Fibroblast of lung (primary cell): ENCODE measurements around the gene SH3D19. TPM values are rescaled to one million over a fixed set of nuclear protein-coding genes. Genes with fewer than 3 reads are reported as not detected.
A peak's percentile ranks its signal among the peaks of the same experiment; 100 is the strongest.
"Not testable (repeated sequence)": the region's sequence is repeated elsewhere in the genome, so short reads cannot be mapped to it uniquely, and the experiment has no call there.

Experiments
- DNase-seq, 2 donors: peaks; one replicate each; pipeline versions ENCODE4 v3.0.0 to v3.0.0-alpha.2; 2010; ENCODE audit warnings: low read depth in 2 of 2
- H2AFZ ChIP-seq: 2 replicates; pipeline ENCODE4 v1.5.1; 2012; ENCODE audit warnings: low read length, control low read depth, inconsistent platforms
- H3K27ac ChIP-seq: 2 replicates; pipeline ENCODE4 v1.5.1; 2011; ENCODE audit warnings: low read length, control low read depth; ENCODE audit not compliant: insufficient read depth
- H3K27me3 ChIP-seq: 2 replicates; pipeline ENCODE4 v1.5.1; 2011; ENCODE audit warnings: mild to moderate bottlenecking, low read length; ENCODE audit not compliant: control insufficient read depth, insufficient read depth
- H3K36me3 ChIP-seq: 2 replicates; pipeline ENCODE4 v1.5.1; 2011; ENCODE audit warnings: low read length; ENCODE audit not compliant: control insufficient read depth, insufficient read depth
- H3K4me1 ChIP-seq: 2 replicates; pipeline ENCODE4 v1.5.1; 2011; ENCODE audit warnings: low read length; ENCODE audit not compliant: control insufficient read depth, insufficient read depth; ENCODE audit errors: extremely low read depth
- H3K4me2 ChIP-seq: 2 replicates; pipeline ENCODE4 v1.5.1; 2011; ENCODE audit warnings: low read length, control low read depth; ENCODE audit not compliant: insufficient read depth; ENCODE audit errors: extremely low read depth
- H3K4me3 ChIP-seq, 4 experiments: fragments of 200-600 bp in 1 of 4; sonication (generic) in 1 of 4; replicated peaks in 1 of 4; 2 replicates each; pipeline ENCODE4 v1.5.1; 2011 to 2016; ENCODE audit warnings: low read length in 4 of 4, low read depth in 3 of 4, mild to moderate bottlenecking in 3 of 4, control low read depth in 2 of 4, inconsistent platforms in 1 of 4, mixed read lengths in 1 of 4; ENCODE audit not compliant: insufficient read depth in 1 of 4; ENCODE audit errors: control extremely low read depth in 1 of 4
- H3K79me2 ChIP-seq: 2 replicates; pipeline ENCODE4 v1.5.1; 2012; ENCODE audit warnings: mild to moderate bottlenecking, low read length, inconsistent platforms; ENCODE audit not compliant: control insufficient read depth, insufficient read depth
- H3K9ac ChIP-seq: 2 replicates; pipeline ENCODE4 v1.5.1; 2011; ENCODE audit warnings: mild to moderate bottlenecking, low read length, control low read depth; ENCODE audit not compliant: insufficient read depth
- H3K9me3 ChIP-seq: 2 replicates; pipeline ENCODE4 v1.5.1; 2012; ENCODE audit warnings: low read depth, low read length; ENCODE audit not compliant: control insufficient read depth, insufficient read depth
- H4K20me1 ChIP-seq: 2 replicates; pipeline ENCODE4 v1.5.1; 2011; ENCODE audit warnings: low read length; ENCODE audit not compliant: control insufficient read depth, insufficient read depth; ENCODE audit errors: extremely low read depth
- CTCF ChIP-seq, 2 donors: IDR thresholded peaks in 1 of 2; conservative IDR thresholded peaks in 1 of 2; 1 replicate in 1 of 2; 2 replicates in 1 of 2; pipeline ENCODE4 v1.5.1; 2011 to 2012; ENCODE audit warnings: low read length in 2 of 2, control low read depth in 1 of 2, inconsistent platforms in 1 of 2, low read depth in 1 of 2, mild to moderate bottlenecking in 1 of 2
- EZH2 ChIP-seq: IDR thresholded peaks from 2 replicates; pipeline ENCODE4 v1.5.1; 2012; ENCODE audit warnings: low read length, control low read depth, mild to moderate bottlenecking; ENCODE audit errors: missing control alignments
- polyA plus RNA-seq, 2 donors: library from polyadenylated mRNA; depleted of rRNA in 1 of 2; stranded (reverse) in 1 of 2; unstranded in 1 of 2; fragments of >200 nt; gene quantifications; 2 replicates each; pipeline ENCODE4 v1.2.1, GENCODE V29; 2011 to 2012; ENCODE audit warnings: missing spikeins in 1 of 2
- total RNA-seq: library from RNA; depleted of rRNA; stranded (reverse); fragments of >200 nt; gene quantifications from 2 replicates; pipeline ENCODE4 v1.2.1, GENCODE V29; 2014

Gene SH3D19
- total and polyA plus RNA-seq, 2 donors (not counting 1 experiment from before 2014, with no cell fraction given), result 31.4 to 41.3 TPM

DNA sequence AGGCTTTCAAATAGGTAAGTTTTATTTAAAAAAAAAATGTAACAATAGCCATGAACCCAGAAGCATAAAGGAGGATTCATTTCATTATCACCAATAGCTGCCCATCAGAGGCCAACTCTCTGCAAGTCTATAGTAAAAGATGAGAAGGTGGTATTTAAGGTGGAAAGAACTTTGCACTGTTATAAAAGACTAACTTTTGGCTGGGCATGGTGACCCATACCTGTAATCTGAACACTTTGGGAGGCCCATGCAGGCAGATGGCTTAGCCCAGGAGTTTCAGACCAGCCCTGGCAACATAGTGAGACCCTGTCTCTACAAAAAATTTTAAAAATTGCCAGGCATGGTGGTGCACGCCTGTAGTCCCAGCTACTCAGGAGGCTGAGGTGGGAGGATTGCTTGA is 182.6 kb downstream of the SH3D19 start:
- Histone ChIP-seq H3K9ac (no peak overlapping the region), H3K27me3 (no peaks in the 10 kb centered on the region), H3K4me3 (no peak overlapping the region), H3K4me1 (no peaks in the 10 kb centered on the region), H4K20me1 (no peaks in the 10 kb centered on the region), H3K79me2 (no peaks in the 10 kb centered on the region), H3K36me3 (peaks cover 8% of the 10 kb centered on the region), H3K27ac (no peak overlapping the region), H3K9me3 (no peaks in the 10 kb centered on the region), H2AFZ (no peak overlapping the region), H3K4me2 (no peak overlapping the region)
- TF ChIP-seq EZH2, result no peak
- TF ChIP-seq CTCF (conservative IDR thresholded peaks at IDR 0.05 in 1 of 2, IDR thresholded peaks at IDR 0.05 in 1 of 2; ENCODE audit: low read depth in 1 of 2, low read length in 2 of 2), result no peak
- no peak for DNase-seq

DNA sequence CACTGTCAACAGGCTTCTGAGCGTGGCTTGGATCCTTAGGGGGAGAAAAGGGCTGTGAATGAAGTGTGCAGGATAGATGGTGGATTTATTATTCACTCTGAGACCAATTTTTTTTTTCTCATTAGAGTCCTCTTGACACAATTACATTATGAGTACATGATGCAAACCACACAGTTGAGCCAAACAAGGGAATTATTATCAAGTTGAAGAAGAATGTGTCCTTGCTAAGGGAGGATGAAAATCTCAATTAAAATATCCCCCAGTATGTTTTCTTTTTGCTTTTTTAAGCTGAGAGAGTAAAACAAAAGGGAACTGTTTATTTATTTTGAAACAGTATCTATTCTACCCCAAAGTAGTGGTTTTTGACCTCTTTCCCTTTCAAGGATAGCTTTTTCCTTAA is 185.6 kb downstream of the SH3D19 start:
- H3K27ac ChIP-seq, result no peak overlapping the region
- H3K9me3 ChIP-seq, result no peaks in the 10 kb centered on the region
- no peaks in the 10 kb centered on the region for H3K27me3 ChIP-seq
- H4K20me1 ChIP-seq, result no peaks in the 10 kb centered on the region
- peaks cover 7% of the 10 kb centered on the region for H3K36me3 ChIP-seq
- H3K9ac ChIP-seq, result no peak overlapping the region
- H3K4me3 ChIP-seq, result no peak overlapping the region
- TF ChIP-seq CTCF (conservative IDR thresholded peaks at IDR 0.05 in 1 of 2, IDR thresholded peaks at IDR 0.05 in 1 of 2; ENCODE audit: low read depth in 1 of 2, low read length in 2 of 2), result no peak
- no peak for TF ChIP-seq EZH2
- H3K4me1 ChIP-seq, result no peaks in the 10 kb centered on the region
- peak in 1 of 2 donors; percentile 19 for DNase-seq
- H3K79me2 ChIP-seq, result no peaks in the 10 kb centered on the region
- H3K4me2 ChIP-seq, result no peak overlapping the region
- H2AFZ ChIP-seq, result no peak overlapping the region

DNA sequence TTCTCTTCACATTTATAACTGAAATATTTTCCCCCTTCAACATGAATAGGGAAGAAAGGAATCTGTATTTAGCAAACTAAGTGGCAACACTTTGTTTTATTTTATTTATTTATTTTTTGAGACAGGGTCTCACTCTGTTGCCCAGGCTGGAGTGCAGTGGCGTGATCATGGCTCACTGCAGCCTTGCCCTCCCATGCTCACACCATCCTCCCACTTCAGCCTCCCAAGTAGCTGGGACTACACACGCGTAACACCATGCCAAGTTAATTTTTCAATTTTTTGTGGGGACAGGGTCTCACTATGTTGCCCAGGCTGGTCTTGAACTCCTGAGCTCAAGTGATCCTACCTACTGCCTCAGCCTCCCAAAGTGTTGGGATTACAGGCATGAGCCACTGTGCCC is 189.4 kb downstream of the SH3D19 start:
- not testable (repeated sequence) for H3K79me2 ChIP-seq, H3K9me3 ChIP-seq, H3K4me2 ChIP-seq, DNase-seq, H3K4me1 ChIP-seq, H2AFZ ChIP-seq, H3K27ac ChIP-seq, H3K9ac ChIP-seq, H3K36me3 ChIP-seq, H3K27me3 ChIP-seq, H3K4me3 ChIP-seq, H4K20me1 ChIP-seq

- no peak overlapping the region for H3K27ac ChIP-seq
- no peak overlapping the region for H2AFZ ChIP-seq
- H3K4me1 ChIP-seq, result no peaks in the 10 kb centered on the region
- no peak for DNase-seq
- H3K27me3 ChIP-seq, result no peaks in the 10 kb centered on the region
- TF ChIP-seq EZH2 (no peak), CTCF (conservative IDR thresholded peaks at IDR 0.05 in 1 of 2, IDR thresholded peaks at IDR 0.05 in 1 of 2; ENCODE audit: low read depth in 1 of 2, low read length in 2 of 2) (no peak)
- no peaks in the 10 kb centered on the region for H3K9me3 ChIP-seq
- H3K9ac ChIP-seq, result no peak overlapping the region
- no peak overlapping the region for H3K4me2 ChIP-seq
- H3K36me3 ChIP-seq, result no peaks in the 10 kb centered on the region
- no peaks in the 10 kb centered on the region for H3K79me2 ChIP-seq
- H4K20me1 ChIP-seq, result no peaks in the 10 kb centered on the region
- no peak overlapping the region for H3K4me3 ChIP-seq
Observed at GRCh38 chr4:151133311-151133710, 192.1 kb downstream of the SH3D19 start.
